GM13977 (cell line): ENCODE data around the gene SCAPER.

Experiments
- DNase-seq: peaks from one replicate; pipeline ENCODE4 v3.0.0; 2012; ENCODE audit warnings: low spot score
- in situ Hi-C: fragments of 300-500 bp; cut with MboI; formaldehyde crosslinking; loops from one replicate; pipeline ENCODE4 v1.12.0; 2022; ENCODE audit warnings: low sequenced_read_pairs, low pct_unique_long_range_greater_than_20kb, mixed read lengths, inconsistent platforms; ENCODE audit not compliant: unreplicated experiment
- TF ChIP-seq, protein P1 (sequence below): IDR thresholded peaks from 2 replicates; pipeline ENCODE4 v1.5.1; 2012; ENCODE audit warnings: mild to moderate bottlenecking, control low read depth; ENCODE audit not compliant: insufficient read depth; ENCODE audit errors: extremely low read depth, missing control alignments

Gene SCAPER

DNA sequence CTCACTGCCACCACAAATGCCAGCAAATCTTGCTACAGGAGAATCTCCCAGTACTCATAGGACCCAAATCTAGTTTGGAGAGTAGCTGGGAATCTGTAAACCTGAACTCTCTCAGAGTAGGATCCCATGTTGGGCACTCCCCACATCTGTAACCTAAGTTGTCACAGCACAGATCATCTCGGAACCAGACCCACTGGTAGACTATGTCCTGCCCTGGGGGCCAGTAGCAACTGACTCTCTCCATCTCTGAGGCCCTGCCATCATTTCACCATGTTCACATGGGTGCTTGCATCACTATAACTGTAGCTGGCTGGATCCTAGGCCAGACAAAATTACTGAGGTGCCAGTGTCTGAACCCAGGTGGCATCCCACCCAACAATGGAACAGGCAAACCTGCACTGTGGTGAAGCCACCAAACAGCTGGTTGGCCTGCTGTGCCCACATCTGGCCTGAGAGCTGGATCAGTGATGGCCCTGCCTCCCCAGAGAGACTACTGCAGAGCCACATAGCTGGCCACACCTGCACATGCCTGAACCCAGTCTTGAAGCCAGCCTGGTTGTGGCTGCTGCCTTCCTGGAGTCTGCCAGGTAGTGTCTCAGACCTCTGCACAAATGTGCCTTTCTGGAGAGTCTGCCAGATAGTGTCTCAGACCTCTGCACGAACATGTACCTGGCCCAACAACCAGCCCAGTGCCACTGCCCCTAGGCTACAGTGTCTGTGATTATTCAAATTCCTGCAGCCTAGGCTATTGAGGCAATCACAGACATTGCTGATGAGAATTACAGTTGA lies 486.6 kb downstream of the SCAPER start:
- DNase-seq: no peak
- TF ChIP-seq, protein P1, sequence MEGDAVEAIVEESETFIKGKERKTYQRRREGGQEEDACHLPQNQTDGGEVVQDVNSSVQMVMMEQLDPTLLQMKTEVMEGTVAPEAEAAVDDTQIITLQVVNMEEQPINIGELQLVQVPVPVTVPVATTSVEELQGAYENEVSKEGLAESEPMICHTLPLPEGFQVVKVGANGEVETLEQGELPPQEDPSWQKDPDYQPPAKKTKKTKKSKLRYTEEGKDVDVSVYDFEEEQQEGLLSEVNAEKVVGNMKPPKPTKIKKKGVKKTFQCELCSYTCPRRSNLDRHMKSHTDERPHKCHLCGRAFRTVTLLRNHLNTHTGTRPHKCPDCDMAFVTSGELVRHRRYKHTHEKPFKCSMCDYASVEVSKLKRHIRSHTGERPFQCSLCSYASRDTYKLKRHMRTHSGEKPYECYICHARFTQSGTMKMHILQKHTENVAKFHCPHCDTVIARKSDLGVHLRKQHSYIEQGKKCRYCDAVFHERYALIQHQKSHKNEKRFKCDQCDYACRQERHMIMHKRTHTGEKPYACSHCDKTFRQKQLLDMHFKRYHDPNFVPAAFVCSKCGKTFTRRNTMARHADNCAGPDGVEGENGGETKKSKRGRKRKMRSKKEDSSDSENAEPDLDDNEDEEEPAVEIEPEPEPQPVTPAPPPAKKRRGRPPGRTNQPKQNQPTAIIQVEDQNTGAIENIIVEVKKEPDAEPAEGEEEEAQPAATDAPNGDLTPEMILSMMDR: no peak
- in situ Hi-C loops: no loop called here

DNA sequence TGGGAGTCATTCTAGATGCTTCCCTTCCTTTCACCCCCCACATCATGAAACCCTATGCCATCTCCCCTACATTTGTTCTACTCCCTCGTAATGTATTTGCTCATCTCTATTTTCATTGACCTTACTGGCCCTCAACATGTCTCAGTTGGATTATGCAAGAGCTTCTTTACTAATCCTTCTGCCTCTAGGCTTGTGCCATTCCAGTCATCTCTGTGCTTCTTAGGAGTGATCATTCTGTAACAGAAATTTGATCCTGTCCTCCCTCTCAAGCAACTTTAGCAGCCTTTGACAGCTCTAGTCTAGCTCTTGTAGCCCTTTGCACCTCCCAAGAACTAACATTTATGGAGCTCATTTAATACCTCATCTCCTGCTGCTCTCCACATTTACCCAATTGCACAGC lies 503.9 kb downstream of the SCAPER start:
- DNase-seq: no peak
- in situ Hi-C loops: no loop called here
- TF ChIP-seq, protein P1: no peak

DNA sequence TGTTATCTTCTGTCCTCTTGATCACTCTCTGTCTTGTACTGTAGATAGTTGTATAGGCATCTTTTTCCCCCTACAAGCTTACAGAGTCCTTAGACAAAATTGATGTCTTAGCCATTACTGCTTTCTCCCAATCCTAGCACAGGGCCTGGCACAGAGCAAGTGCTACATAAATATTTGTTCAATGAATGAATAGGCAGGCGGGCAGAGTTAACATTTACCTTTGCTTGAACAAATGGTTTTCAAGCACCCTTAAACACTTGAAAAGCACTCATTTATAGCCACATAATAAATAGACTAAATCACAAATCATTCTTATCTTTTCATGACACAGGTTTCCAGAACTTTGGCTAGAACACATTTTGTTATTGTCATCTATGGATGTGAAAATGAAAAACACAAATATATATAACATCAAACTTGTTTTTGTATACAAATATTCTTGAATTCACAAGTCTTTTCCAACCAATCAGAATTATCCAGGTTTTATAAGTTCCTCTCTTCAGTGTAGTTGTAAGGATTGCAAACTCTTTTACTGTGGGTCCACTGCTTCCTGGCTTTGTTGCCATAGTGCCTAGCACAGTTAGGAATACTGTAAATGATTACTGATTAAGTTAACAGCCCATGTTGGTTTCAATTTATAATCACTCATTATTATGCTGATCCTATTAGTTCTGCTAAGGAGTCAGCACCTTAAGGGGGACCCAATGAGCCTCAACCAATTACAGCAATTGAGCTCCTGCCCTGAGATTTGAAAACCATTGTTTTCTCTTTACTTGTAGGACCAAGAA lies 506.6 kb downstream of the SCAPER start:
- TF ChIP-seq, protein P1: no peak
- no peak for DNase-seq
- in situ Hi-C loops: no loop called here

DNA sequence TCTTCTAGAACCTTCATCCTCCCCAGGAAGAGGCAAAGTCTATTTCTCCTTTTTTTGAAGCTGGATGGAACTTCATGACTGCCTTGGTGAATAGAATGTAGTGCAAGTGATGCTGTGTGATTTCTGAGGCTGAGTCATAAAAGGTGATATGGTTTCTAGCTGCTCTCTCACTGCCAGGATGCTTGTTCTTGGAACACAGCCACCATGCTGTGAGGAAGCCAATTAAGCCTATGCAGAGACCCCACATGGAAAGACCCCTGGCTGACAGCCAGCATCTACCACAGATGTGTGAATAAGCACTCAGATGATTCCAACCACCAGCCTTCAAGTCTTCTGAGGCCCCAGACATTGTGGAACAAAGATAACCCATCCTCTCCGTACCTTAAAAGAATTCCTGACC lies 511.5 kb downstream of the SCAPER start:
- DNase-seq: no peak
- in situ Hi-C loops: no loop called here
- TF ChIP-seq, protein P1: no peak

DNA sequence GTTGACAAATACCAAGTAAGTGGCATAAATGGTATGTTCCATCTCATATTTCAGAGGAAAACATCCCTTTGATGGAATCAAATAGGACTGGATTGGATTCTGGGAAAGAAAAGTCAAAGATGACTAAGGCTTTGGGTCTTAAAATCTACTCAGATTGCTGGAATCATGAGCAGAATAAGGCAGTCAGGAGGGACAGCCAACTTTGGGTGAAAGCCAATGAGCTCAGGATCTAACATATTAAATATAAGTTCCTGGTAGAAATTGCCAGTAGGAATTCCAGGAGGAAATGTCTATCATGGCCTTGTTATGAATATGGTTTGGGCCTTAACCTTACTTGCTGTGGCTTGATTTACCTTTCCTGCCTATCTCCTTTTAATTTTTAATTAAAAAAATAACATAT lies 513.3 kb downstream of the SCAPER start:
- in situ Hi-C loops: no loop called here
- TF ChIP-seq, protein P1: no peak
- DNase-seq: no peak

DNA sequence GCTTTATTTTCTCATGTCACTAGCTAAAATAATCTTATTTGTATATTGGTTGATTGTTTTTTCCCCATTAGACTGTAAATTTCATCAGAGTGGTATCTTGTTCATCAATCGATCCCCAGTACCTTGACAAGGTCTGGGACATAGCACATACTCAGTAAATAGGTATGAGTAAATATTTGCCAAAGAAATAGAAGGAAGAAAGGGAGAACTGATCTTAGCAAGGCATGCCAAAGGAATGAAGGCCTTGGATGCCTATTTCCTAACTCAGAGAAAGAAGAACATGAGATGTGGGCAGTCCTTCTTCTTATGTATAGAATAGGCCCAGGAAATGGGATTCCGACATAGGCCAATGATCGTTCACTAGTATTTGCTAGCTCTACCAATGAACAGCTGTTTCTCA lies 513.8 kb downstream of the SCAPER start:
- in situ Hi-C loops: no loop called here
- no peak for DNase-seq
- TF ChIP-seq, protein P1: no peak
